Measurements from ENCODE around the gene PITPNB.
A peak's percentile ranks its signal among the peaks of the same experiment; 100 is the strongest.

The PITPNB gene

DNA sequence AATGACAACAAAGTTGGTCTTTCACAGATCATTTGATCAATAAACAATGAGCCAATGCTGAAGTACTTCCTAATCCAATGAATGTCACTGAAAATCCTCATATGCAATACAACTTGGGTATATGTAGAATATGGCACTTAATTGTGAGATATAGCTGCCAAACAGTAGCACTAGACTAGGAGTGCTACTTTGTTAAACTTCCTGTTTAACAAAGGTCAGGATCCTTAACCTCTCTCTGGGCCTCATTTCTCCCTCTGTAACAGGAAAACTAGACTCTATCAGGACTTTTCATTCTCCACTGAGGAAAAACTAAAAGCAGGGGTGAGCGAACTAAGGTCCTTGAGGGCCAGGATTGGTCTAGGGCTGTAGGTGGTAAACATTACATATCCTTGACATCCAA is 56.1 kb downstream of the PITPNB start:
- ATAC-seq, result no peak
- no peak for TF ChIP-seq ZFP3 (CRISPR knock-in tag; IDR thresholded peaks at IDR 0.05)
- TF ChIP-seq ISL1 (CRISPR knock-in tag; IDR thresholded peaks at IDR 0.05), result no peak
- TF ChIP-seq, protein P1, sequence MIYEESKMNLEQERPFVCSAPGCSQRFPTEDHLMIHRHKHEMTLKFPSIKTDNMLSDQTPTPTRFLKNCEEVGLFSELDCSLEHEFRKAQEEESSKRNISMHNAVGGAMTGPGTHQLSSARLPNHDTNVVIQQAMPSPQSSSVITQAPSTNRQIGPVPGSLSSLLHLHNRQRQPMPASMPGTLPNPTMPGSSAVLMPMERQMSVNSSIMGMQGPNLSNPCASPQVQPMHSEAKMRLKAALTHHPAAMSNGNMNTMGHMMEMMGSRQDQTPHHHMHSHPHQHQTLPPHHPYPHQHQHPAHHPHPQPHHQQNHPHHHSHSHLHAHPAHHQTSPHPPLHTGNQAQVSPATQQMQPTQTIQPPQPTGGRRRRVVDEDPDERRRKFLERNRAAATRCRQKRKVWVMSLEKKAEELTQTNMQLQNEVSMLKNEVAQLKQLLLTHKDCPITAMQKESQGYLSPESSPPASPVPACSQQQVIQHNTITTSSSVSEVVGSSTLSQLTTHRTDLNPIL (CRISPR knock-in tag; IDR thresholded peaks at IDR 0.05; ENCODE audit: low read depth), result no peak
- no peak for TF ChIP-seq ZNF8 (CRISPR knock-in tag; IDR thresholded peaks at IDR 0.05)
- TF ChIP-seq SNAI2 (CRISPR knock-in tag; IDR thresholded peaks at IDR 0.05), result no peak
- no peak for TF ChIP-seq ARNTL (CRISPR knock-in tag; IDR thresholded peaks at IDR 0.05; ENCODE audit: borderline replicate concordance, low read depth)
- no peak for TF ChIP-seq OSR1 (CRISPR knock-in tag; IDR thresholded peaks at IDR 0.05)
- TF ChIP-seq, protein P2, sequence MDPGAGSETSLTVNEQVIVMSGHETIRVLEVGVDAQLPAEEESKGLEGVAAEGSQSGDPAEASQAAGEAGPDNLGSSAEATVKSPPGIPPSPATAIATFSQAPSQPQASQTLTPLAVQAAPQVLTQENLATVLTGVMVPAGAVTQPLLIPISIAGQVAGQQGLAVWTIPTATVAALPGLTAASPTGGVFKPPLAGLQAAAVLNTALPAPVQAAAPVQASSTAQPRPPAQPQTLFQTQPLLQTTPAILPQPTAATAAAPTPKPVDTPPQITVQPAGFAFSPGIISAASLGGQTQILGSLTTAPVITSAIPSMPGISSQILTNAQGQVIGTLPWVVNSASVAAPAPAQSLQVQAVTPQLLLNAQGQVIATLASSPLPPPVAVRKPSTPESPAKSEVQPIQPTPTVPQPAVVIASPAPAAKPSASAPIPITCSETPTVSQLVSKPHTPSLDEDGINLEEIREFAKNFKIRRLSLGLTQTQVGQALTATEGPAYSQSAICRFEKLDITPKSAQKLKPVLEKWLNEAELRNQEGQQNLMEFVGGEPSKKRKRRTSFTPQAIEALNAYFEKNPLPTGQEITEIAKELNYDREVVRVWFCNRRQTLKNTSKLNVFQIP (CRISPR knock-in tag; IDR thresholded peaks at IDR 0.05; ENCODE audit: borderline replicate concordance, low read depth), result no peak

DNA sequence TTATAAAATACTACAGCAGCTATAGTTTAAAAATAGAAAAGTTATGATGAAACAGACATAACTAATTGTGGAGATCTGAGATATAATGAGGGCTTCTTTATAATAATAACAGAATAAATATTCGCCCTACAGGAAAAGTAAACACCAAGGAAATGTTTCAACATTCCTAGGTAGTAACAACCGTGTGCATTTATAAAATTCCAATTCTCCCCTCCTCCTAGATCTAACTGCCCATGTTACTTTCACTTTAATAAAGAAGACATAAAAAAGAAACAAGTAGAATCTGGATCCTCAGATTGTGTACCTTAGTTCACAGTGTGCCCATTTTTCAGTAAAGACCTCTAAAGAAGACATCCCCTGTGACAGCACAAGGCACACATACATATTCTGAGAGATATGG is 59.7 kb downstream of the PITPNB start:
- peak; percentile 32; the same call in 2 of the 3 replicates for ATAC-seq
- TF ChIP-seq, protein P3, sequence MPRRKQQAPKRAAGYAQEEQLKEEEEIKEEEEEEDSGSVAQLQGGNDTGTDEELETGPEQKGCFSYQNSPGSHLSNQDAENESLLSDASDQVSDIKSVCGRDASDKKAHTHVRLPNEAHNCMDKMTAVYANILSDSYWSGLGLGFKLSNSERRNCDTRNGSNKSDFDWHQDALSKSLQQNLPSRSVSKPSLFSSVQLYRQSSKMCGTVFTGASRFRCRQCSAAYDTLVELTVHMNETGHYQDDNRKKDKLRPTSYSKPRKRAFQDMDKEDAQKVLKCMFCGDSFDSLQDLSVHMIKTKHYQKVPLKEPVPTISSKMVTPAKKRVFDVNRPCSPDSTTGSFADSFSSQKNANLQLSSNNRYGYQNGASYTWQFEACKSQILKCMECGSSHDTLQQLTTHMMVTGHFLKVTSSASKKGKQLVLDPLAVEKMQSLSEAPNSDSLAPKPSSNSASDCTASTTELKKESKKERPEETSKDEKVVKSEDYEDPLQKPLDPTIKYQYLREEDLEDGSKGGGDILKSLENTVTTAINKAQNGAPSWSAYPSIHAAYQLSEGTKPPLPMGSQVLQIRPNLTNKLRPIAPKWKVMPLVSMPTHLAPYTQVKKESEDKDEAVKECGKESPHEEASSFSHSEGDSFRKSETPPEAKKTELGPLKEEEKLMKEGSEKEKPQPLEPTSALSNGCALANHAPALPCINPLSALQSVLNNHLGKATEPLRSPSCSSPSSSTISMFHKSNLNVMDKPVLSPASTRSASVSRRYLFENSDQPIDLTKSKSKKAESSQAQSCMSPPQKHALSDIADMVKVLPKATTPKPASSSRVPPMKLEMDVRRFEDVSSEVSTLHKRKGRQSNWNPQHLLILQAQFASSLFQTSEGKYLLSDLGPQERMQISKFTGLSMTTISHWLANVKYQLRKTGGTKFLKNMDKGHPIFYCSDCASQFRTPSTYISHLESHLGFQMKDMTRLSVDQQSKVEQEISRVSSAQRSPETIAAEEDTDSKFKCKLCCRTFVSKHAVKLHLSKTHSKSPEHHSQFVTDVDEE (CRISPR knock-in tag; IDR thresholded peaks at IDR 0.05), result no peak
- no peak for TF ChIP-seq ZC3H10 (CRISPR knock-in tag; IDR thresholded peaks at IDR 0.05)
- TF ChIP-seq OSR1 (CRISPR knock-in tag; IDR thresholded peaks at IDR 0.05), result no peak
- TF ChIP-seq, protein P4, sequence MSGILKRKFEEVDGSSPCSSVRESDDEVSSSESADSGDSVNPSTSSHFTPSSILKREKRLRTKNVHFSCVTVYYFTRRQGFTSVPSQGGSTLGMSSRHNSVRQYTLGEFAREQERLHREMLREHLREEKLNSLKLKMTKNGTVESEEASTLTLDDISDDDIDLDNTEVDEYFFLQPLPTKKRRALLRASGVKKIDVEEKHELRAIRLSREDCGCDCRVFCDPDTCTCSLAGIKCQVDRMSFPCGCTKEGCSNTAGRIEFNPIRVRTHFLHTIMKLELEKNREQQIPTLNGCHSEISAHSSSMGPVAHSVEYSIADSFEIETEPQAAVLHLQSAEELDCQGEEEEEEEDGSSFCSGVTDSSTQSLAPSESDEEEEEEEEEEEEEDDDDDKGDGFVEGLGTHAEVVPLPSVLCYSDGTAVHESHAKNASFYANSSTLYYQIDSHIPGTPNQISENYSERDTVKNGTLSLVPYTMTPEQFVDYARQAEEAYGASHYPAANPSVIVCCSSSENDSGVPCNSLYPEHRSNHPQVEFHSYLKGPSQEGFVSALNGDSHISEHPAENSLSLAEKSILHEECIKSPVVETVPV (CRISPR knock-in tag; IDR thresholded peaks at IDR 0.05), result no peak
- TF ChIP-seq PPARA (CRISPR knock-in tag; IDR thresholded peaks at IDR 0.05; ENCODE audit: borderline replicate concordance), result no peak
- no peak for TF ChIP-seq ZFP30 (CRISPR knock-in tag; IDR thresholded peaks at IDR 0.05)
- TF ChIP-seq TOX (CRISPR knock-in tag; IDR thresholded peaks at IDR 0.05; ENCODE audit: borderline replicate concordance), result no peak
- TF ChIP-seq SNAI2 (CRISPR knock-in tag; IDR thresholded peaks at IDR 0.05), result no peak
- TF ChIP-seq ISL1 (CRISPR knock-in tag; IDR thresholded peaks at IDR 0.05), result no peak
- no peak for TF ChIP-seq CSDC2 (CRISPR knock-in tag; IDR thresholded peaks at IDR 0.05)
- no peak for TF ChIP-seq BACH2 (CRISPR knock-in tag; IDR thresholded peaks at IDR 0.05; ENCODE audit: borderline replicate concordance)
- no peak for TF ChIP-seq ARNTL (CRISPR knock-in tag; IDR thresholded peaks at IDR 0.05; ENCODE audit: borderline replicate concordance, low read depth)
- no peak for TF ChIP-seq ZNF70 (CRISPR knock-in tag; IDR thresholded peaks at IDR 0.05)
- TF ChIP-seq ZFP3 (CRISPR knock-in tag; IDR thresholded peaks at IDR 0.05), result no peak
- no peak for TF ChIP-seq ESRRG (CRISPR knock-in tag; IDR thresholded peaks at IDR 0.05)
- TF ChIP-seq ZNF8 (CRISPR knock-in tag; IDR thresholded peaks at IDR 0.05), result no peak
- TF ChIP-seq, protein P1 (CRISPR knock-in tag; IDR thresholded peaks at IDR 0.05; ENCODE audit: low read depth), result no peak
- TF ChIP-seq TCF4 (CRISPR knock-in tag; IDR thresholded peaks at IDR 0.05; ENCODE audit: borderline replicate concordance), result no peak
- TF ChIP-seq ZNF565 (CRISPR knock-in tag; conservative IDR thresholded peaks at IDR 0.05; ENCODE audit: low read depth), result no peak

DNA sequence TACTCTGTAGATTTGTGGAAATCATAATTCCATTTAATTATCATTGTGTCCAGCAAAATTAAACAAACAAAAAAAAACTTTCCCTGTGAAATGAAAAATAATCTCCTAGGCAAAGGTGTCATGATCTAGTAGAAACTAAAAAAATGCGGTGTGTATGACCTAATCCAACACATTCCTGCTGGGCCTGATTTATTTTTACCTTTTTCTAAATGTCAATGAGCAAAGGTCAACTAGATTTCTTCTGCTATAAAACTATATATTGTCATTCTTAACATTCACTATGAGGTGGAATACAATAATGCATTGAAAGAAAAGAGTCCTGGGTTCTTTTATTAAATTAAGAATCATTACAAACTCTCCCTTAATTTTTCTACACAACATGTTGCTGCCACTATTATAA is 60.4 kb downstream of the PITPNB start:
- TF ChIP-seq ISL1 (CRISPR knock-in tag; IDR thresholded peaks at IDR 0.05) (no peak), ARNTL (CRISPR knock-in tag; IDR thresholded peaks at IDR 0.05; ENCODE audit: borderline replicate concordance, low read depth) (no peak), ZFP30 (CRISPR knock-in tag; IDR thresholded peaks at IDR 0.05) (no peak), ZNF8 (CRISPR knock-in tag; IDR thresholded peaks at IDR 0.05) (no peak)
- TF ChIP-seq, protein P5, sequence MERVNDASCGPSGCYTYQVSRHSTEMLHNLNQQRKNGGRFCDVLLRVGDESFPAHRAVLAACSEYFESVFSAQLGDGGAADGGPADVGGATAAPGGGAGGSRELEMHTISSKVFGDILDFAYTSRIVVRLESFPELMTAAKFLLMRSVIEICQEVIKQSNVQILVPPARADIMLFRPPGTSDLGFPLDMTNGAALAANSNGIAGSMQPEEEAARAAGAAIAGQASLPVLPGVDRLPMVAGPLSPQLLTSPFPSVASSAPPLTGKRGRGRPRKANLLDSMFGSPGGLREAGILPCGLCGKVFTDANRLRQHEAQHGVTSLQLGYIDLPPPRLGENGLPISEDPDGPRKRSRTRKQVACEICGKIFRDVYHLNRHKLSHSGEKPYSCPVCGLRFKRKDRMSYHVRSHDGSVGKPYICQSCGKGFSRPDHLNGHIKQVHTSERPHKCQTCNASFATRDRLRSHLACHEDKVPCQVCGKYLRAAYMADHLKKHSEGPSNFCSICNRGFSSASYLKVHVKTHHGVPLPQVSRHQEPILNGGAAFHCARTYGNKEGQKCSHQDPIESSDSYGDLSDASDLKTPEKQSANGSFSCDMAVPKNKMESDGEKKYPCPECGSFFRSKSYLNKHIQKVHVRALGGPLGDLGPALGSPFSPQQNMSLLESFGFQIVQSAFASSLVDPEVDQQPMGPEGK (CRISPR knock-in tag; IDR thresholded peaks at IDR 0.05; ENCODE audit: borderline replicate concordance), result no peak
- no peak for ATAC-seq
